SK-N-DZ (cell line): ENCODE results near the gene DDX10.
"Not testable (repeated sequence)": the region's sequence is repeated elsewhere in the genome, so short reads cannot be mapped to it uniquely, and the experiment has no call there.

Experiments
- DNase-seq: peaks from one replicate; pipeline ENCODE4 v3.0.0-alpha.2; 2015; ENCODE audit warnings: low spot score

DDX10 gene

DNA sequence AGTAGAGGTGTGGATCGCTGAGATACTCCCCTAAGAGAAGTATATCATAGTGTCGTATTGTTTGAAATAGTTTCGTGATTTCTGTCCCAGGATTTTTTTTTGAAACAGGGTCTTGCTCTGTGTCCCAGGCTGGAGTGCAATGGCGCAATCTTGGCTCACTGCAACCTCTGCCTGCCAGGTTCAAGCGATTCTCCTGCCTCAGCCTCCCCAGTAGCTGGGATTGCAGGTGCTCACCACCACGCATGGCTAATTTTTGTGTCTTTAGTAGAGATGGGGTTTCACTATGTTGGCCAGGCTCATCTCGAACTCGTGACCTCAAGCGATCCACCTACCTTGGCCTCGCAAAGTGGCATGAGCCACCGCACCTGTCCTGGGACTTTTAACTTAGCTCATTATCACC is 159.1 kb downstream of the DDX10 start:
- DNase-seq = not testable (repeated sequence)

GRCh38 chr11:108824545-108824944 is 159.7 kb downstream of the DDX10 start:
- no peak for DNase-seq

- no peak for DNase-seq
Observed at GRCh38 chr11:108825381-108825780, 160.5 kb downstream of the DDX10 start.

GRCh38 chr11:108826136-108826535 is 161.3 kb downstream of the DDX10 start:
- no peak for DNase-seq

DNA sequence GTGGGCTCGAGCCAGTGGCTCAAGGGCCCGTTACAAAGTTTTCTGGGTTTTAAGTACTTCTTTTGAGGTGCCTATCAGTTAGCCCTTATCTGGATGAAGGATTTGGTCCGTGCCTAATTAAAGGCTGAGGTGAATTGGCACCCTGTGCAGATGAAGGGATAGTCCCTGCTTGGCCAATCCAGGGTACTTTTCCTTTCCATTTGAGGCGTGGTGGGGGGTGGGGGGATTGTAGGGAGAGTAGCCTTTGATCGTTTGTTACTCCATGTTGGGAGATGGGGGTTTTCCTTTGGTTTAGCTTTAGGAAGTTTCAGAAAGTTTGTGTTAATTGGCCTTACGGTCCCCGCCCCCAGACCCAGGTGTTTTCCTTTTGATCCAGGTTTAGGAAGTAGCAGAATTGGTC is 170.8 kb downstream of the DDX10 start:
- no peak for DNase-seq

DNA sequence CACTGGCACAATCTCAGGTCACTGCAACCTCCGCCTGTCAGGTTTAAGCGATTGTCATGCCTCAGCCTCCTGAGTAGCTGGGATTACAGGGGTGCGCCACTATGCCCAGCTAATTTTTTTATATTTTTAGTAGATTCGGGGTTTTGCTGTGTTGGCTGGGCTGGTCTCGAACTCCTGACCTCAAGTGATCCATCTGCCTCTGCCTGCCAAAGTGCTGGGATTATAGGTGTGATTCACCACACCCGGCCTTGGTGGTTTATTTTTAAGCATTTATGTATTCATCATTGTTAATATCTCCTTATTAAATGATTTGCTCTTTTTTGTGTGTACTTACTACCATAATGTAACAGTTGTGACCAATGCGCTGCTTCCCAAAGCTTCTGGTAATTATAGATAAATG is 171.7 kb downstream of the DDX10 start:
- DNase-seq = no peak

- DNase-seq = no peak
Observed at GRCh38 chr11:108838102-108838791, 173.4 kb downstream of the DDX10 start.

- no peak for DNase-seq
Observed at GRCh38 chr11:108838792-108839105, 173.9 kb downstream of the DDX10 start.

DNA sequence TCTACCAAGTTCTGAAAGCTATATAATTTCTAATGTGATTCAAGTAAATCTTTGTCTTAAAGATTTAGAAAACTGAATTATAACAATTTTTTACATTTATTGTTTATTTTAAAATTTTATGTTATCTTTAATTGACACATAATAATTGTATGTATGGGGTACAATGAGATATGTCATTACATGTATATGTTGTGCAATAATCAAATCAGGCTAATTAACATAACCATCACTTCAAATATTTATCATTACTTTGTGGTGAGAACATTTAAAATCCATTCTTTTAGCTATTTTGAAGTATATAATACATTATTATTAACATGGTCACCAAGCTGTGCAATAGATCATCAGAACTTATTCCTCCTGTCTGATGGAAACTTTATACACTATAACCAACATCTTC is 181.1 kb downstream of the DDX10 start:
- DNase-seq = no peak

DNA sequence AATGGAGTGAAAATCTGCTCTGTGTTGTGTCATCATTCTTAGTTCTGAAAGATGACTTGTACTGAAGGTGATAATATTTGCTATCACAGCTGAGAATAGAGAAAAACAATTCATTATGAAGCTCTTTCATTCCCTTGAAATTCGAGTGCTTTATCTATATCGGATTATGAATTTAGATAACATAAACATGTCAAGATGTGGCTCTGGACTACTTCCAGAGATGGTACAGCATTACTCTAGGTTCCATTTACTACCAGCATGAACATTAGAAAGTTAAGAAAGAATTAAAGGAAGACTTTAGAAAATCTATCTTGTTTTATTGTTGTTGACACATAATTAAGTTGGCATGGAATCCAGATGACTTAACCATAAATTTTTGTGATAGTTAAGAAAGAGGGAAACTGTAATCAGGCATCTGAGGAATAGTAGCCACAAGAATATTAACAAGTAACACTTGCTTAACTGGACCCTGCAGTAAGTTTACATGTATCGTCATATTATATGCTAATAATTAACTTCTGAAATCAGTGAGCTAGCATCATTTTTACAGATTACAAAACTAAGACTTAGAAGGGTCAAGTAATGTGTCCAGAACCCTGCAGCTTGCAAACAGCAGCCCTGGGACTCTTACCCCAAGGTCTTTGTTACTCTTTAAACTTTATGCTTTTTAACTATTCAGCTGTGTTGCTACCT is 182.6 kb downstream of the DDX10 start:
- peak; percentile 80 for DNase-seq

DNA sequence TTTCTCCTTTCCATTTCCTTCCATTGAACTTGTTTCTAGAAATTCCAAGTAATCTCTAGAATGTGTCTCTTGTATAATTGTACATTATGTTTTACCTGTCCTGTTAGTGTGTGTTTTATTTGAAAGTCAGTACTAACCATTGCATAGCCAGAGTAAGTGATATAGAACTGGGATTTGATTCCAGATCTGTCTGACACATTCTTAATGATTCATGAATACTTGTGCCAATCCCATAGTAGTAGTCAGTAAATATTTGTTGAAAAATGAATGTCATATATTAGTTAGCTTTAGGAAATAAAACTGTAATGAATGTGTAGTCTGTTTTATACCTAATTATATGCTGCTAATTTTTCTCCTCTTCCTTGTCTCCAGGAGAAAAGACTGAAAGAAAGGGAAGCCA is 186.9 kb downstream of the DDX10 start:
- no peak for DNase-seq

DNA sequence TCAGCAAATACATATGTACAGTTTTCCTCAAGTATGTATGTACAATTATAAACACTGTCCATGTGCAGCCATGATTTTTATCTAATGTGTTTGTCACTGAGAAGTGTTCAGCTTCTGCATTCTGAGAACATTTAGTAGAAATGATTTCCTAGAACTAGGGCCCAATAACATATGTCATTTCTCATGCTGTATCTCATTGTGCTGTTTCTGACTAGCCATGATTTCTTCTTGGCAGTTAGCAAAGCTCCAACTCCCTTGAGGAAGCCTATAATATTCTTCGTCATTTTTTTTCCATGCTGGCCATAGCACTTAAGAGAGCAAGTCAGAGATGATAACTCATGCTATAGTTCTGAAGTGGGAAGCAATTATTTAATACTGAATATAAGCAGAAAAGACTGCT is 187.8 kb downstream of the DDX10 start:
- DNase-seq = no peak

DNA sequence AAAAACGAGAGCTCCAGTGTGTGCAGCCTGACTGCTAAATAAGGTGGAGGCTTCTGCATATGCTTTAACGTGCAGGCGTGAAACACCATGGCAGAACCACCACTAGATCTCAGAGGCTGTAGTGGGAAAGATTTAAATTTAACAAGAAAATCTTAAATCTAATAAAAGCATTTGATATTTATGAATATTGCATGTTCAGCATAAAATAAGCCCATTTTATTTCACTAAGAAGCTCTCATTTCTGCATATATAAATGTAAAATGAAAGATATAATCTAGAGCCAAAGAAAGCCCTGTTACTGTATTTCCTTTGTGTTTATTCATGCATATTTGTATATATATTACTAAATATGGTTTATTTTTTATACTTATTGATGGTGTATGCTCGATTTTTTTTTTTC is 188.3 kb downstream of the DDX10 start:
- DNase-seq = no peak

GRCh38 chr11:108853864-108854263 is 189.0 kb downstream of the DDX10 start:
- no peak for DNase-seq

DNA sequence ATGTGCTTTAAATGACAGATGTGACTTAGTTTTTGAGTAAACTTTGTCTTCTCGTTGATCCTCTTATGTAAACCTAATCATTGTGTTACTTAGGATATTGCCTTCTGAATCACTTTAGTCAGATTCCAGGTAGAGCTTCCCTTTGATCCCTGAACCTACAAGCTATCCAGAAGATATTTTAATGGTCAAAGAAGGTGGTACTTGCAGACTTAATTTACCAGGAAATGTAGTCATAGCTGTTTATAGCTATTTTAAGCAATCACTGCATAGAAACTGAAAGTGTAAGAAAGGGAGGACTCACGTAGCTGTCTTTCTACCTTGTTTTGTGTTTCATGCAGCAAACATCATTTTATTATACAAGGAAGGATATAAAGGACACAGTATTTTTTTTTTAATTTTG is 189.5 kb downstream of the DDX10 start:
- no peak for DNase-seq

DNA sequence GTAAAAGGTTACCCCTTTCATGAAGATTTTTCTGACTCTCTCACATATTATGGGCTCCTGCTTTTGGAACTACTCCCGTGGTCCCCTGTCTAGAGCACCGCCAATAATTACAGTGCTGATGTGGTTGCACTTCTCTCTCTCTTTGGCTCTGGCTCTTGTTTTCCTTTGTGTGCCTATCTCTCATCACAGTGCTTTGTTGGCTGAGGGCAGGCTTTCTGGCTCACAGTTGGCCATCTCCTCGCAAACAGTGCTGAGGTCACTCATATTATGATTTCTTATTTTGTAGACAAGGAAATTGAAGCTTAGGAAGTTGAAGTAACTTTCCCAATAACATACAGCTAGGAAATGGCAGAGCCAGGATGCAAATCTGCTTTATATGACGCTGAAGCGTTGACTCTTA is 192.5 kb downstream of the DDX10 start:
- no peak for DNase-seq

DNA sequence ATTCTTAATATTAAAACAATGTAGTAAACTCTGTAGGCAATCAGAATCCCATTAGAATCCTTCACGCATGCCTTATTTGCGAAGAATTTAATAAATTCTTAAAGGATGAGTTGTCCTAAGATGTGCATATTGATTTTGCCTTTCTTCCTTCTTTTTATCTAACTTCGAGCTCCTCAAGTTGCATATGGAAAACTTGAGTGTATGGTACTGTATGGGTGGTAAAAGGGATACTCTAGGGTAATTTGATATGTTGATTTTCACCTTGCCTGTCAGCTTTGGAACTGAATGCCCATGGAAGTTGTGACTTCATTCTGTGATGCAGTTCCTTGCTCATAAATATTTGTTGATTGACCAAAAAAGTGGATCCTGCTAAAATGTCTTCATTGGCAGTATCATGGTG is 193.8 kb downstream of the DDX10 start:
- DNase-seq = no peak

DNA sequence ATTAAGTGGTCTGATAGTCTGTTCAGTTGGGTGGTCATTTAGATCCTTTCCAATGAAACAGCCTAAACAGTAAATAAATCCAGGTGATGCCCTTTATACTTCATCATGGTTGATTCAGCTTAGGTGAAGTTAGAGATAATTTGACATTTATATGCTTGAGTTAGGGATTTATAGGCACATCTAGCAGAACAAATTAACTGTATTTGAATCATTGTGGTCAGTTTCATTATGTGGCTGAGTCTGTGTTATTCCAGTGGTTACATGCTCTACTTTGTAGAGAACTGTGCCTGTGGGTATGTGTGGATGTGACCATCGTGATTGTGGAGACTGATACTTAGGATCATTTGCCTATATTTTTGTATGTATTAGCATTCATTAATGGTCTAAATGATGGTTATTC is 194.6 kb downstream of the DDX10 start:
- no peak for DNase-seq

DNA sequence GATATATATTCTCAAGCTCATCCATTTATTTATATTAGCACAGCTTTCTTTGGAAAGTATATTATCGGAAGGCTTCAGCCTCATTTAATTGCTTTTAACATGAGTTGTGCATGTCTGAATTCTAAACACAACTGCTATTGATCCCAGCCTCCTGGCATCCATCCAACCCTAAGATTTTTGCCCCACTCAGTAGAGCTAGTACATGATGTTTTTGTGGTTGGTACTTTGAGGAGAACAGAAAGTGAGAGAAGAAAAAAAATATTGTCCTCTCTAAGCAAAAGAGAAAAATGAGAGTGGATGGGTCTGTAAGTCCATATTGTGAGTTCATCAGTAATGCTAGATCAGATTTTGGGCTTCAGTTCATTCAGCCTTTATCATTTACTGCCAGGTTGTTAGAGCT is 198.7 kb downstream of the DDX10 start:
- DNase-seq = no peak

DNA sequence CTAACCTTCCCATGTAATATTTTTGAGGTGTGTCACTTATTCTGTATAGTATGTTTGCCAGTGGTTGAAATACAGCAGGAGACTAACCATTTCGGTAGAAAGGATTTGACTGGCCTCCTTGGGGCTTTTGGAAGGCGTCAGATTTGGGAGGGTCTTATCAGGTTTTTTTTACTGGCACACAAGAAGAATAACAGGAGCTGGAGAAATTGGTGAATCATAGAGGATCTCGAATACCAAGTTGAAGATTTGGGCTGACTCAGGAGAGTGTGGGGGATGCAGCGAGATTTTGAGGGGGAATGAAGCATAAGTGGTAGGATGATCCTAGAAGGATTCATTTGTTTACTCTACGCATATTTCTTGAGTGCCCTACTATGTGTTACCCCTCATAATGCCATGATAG is 200.5 kb downstream of the DDX10 start:
- DNase-seq = no peak

DNA sequence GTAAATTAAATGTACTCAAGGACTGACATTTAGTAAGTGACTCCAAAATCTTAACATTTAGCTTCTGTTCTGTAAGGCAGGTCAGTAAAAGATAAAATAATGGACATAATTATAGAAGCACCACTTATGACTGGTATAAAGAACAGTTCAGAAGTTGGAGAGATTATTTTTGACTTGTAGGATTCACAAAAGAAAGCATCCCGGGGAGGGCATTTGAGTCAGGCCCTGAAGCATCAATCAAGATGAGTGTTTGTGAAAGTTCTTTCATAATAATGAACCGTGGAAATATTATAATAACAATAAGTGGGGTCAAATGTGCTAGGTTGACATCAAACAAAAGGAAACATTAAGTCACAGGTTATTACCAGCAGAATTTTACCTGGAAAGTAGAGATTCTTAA is 201.9 kb downstream of the DDX10 start:
- DNase-seq = no peak

DNA sequence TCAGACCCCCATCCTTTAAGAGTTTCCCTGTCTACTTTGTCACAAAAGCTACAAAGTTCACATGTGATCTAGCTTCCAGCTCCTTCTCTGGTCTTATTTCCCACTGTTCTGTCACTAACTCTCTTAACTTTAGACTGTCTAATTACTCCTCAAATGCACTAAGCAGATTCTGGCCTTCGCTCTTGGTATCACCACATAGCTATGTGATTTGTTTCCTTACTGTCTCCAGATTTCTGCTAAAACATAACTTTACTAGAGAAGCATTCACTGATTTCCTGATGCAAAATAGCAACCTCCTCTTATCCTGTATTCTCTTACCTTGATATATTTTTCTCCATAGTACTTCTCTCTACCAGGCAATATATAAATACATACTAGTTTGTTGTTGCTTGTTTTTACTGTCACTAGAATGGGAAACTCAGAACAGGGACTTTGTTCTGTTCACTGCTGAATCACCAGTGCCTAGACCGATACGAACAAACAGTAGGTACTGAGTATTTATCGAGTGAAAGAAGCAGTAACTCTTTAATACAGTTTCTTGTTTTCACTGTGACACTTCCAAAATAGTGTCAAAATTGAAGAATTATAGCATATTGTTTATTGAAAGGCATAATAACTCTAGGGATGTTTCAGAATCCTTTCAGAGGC is 205.6 kb downstream of the DDX10 start:
- no peak for DNase-seq

GRCh38 chr11:108871152-108871551 is 206.3 kb downstream of the DDX10 start:
- DNase-seq = no peak
